Measurements from ENCODE around the gene MCAT.

MCAT gene

GRCh38 chr22:43171019-43171491 is 27.9 kb upstream of the MCAT start:
- Histone ChIP-seq H3K9ac (ENCODE audit: low read length) (no peak overlapping the region), H3K36me3 (ENCODE audit: control insufficient read depth, insufficient read depth, low read length, severe bottlenecking) (peaks cover 52% of the 10 kb centered on the region), H3K4me1 (ENCODE audit: control insufficient read depth, insufficient read depth, low read length) (peaks cover 11% of the 10 kb centered on the region), H3K4me3 (ENCODE audit: low read length) (no peak overlapping the region), H3K9me3 (ENCODE audit: control insufficient read depth, low read length) (no peaks in the 10 kb centered on the region), H3K27me3 (replicated peaks; ENCODE audit: control insufficient read depth, insufficient read depth, low read length) (no peaks in the 10 kb centered on the region)
- no peak for DNase-seq (ENCODE audit: low read depth)

- DNase-seq (ENCODE audit: low read depth): no peak
Observed at GRCh38 chr22:43170131-43170480, 26.9 kb upstream of the MCAT start.

GRCh38 chr22:43169310-43170130 is 26.3 kb upstream of the MCAT start:
- Histone ChIP-seq H3K9ac (ENCODE audit: low read length) (no peak overlapping the region), H3K36me3 (ENCODE audit: control insufficient read depth, insufficient read depth, low read length, severe bottlenecking) (peaks cover 41% of the 10 kb centered on the region), H3K4me1 (ENCODE audit: control insufficient read depth, insufficient read depth, low read length) (peaks cover 11% of the 10 kb centered on the region), H3K4me3 (ENCODE audit: low read length) (no peak overlapping the region), H3K27me3 (replicated peaks; ENCODE audit: control insufficient read depth, insufficient read depth, low read length) (no peaks in the 10 kb centered on the region), H3K9me3 (ENCODE audit: control insufficient read depth, low read length) (no peaks in the 10 kb centered on the region)
- no peak for DNase-seq (ENCODE audit: low read depth)

More at GRCh38 chr22:43170131-43170480, 26.9 kb upstream of the MCAT start:
- Histone ChIP-seq H3K4me3 (ENCODE audit: low read length) (no peak overlapping the region), H3K27me3 (replicated peaks; ENCODE audit: control insufficient read depth, insufficient read depth, low read length) (no peaks in the 10 kb centered on the region), H3K4me1 (ENCODE audit: control insufficient read depth, insufficient read depth, low read length) (peaks cover 11% of the 10 kb centered on the region), H3K36me3 (ENCODE audit: control insufficient read depth, insufficient read depth, low read length, severe bottlenecking) (peaks cover 45% of the 10 kb centered on the region), H3K9me3 (ENCODE audit: control insufficient read depth, low read length) (no peaks in the 10 kb centered on the region), H3K9ac (ENCODE audit: low read length) (no peak overlapping the region)

GRCh38 chr22:43168471-43169309 is 25.5 kb upstream of the MCAT start:
- no peaks in the 10 kb centered on the region for H3K27me3 ChIP-seq (replicated peaks; ENCODE audit: control insufficient read depth, insufficient read depth, low read length)
- H3K9me3 ChIP-seq (ENCODE audit: control insufficient read depth, low read length): no peaks in the 10 kb centered on the region
- peak overlapping the region; percentile 31 for H3K9ac ChIP-seq (ENCODE audit: low read length)
- no peak overlapping the region for H3K4me3 ChIP-seq (ENCODE audit: low read length)
- H3K36me3 ChIP-seq (ENCODE audit: control insufficient read depth, insufficient read depth, low read length, severe bottlenecking): peaks cover 33% of the 10 kb centered on the region
- peak; percentile 91 for DNase-seq (ENCODE audit: low read depth)
- H3K4me1 ChIP-seq (ENCODE audit: control insufficient read depth, insufficient read depth, low read length): peaks cover 17% of the 10 kb centered on the region

GRCh38 chr22:43167001-43167589 is 23.9 kb upstream of the MCAT start:
- Histone ChIP-seq H3K9ac (ENCODE audit: low read length) (no peak overlapping the region), H3K36me3 (ENCODE audit: control insufficient read depth, insufficient read depth, low read length, severe bottlenecking) (peaks cover 30% of the 10 kb centered on the region), H3K4me1 (ENCODE audit: control insufficient read depth, insufficient read depth, low read length) (peaks cover 24% of the 10 kb centered on the region), H3K4me3 (ENCODE audit: low read length) (no peak overlapping the region), H3K9me3 (ENCODE audit: control insufficient read depth, low read length) (no peaks in the 10 kb centered on the region), H3K27me3 (replicated peaks; ENCODE audit: control insufficient read depth, insufficient read depth, low read length) (no peaks in the 10 kb centered on the region)
- no peak for DNase-seq (ENCODE audit: low read depth)

- Histone ChIP-seq H3K27me3 (replicated peaks; ENCODE audit: control insufficient read depth, insufficient read depth, low read length) (no peaks in the 10 kb centered on the region), H3K9ac (ENCODE audit: low read length) (no peak overlapping the region), H3K4me3 (ENCODE audit: low read length) (no peak overlapping the region), H3K4me1 (ENCODE audit: control insufficient read depth, insufficient read depth, low read length) (peaks cover 24% of the 10 kb centered on the region), H3K9me3 (ENCODE audit: control insufficient read depth, low read length) (no peaks in the 10 kb centered on the region), H3K36me3 (ENCODE audit: control insufficient read depth, insufficient read depth, low read length, severe bottlenecking) (peaks cover 22% of the 10 kb centered on the region)
- DNase-seq (ENCODE audit: low read depth): no peak
Observed at GRCh38 chr22:43166132-43166930, 23.1 kb upstream of the MCAT start.

GRCh38 chr22:43164636-43165035 is 21.4 kb upstream of the MCAT start:
- H3K9me3 ChIP-seq (ENCODE audit: control insufficient read depth, low read length): no peaks in the 10 kb centered on the region
- no peak overlapping the region for H3K9ac ChIP-seq (ENCODE audit: low read length)
- no peak overlapping the region for H3K4me3 ChIP-seq (ENCODE audit: low read length)
- H3K4me1 ChIP-seq (ENCODE audit: control insufficient read depth, insufficient read depth, low read length): peaks cover 29% of the 10 kb centered on the region
- peaks cover 15% of the 10 kb centered on the region for H3K36me3 ChIP-seq (ENCODE audit: control insufficient read depth, insufficient read depth, low read length, severe bottlenecking)
- no peaks in the 10 kb centered on the region for H3K27me3 ChIP-seq (replicated peaks; ENCODE audit: control insufficient read depth, insufficient read depth, low read length)
- DNase-seq (ENCODE audit: low read depth): no peak

- peaks cover 34% of the 10 kb centered on the region for H3K4me1 ChIP-seq (ENCODE audit: control insufficient read depth, insufficient read depth, low read length)
- no peaks in the 10 kb centered on the region for H3K9me3 ChIP-seq (ENCODE audit: control insufficient read depth, low read length)
- DNase-seq (ENCODE audit: low read depth): no peak
- peak overlapping the region; percentile 32 for H3K9ac ChIP-seq (ENCODE audit: low read length)
- no peak overlapping the region for H3K4me3 ChIP-seq (ENCODE audit: low read length)
- peaks cover 15% of the 10 kb centered on the region for H3K36me3 ChIP-seq (ENCODE audit: control insufficient read depth, insufficient read depth, low read length, severe bottlenecking)
- H3K27me3 ChIP-seq (replicated peaks; ENCODE audit: control insufficient read depth, insufficient read depth, low read length): no peaks in the 10 kb centered on the region
Observed at GRCh38 chr22:43163241-43163795, 20.1 kb upstream of the MCAT start.

GRCh38 chr22:43162412-43163150 is 19.4 kb upstream of the MCAT start:
- no peaks in the 10 kb centered on the region for H3K27me3 ChIP-seq (replicated peaks; ENCODE audit: control insufficient read depth, insufficient read depth, low read length)
- peaks cover 15% of the 10 kb centered on the region for H3K36me3 ChIP-seq (ENCODE audit: control insufficient read depth, insufficient read depth, low read length, severe bottlenecking)
- H3K4me3 ChIP-seq (ENCODE audit: low read length): no peak overlapping the region
- no peak for DNase-seq (ENCODE audit: low read depth)
- no peak overlapping the region for H3K9ac ChIP-seq (ENCODE audit: low read length)
- H3K9me3 ChIP-seq (ENCODE audit: control insufficient read depth, low read length): no peaks in the 10 kb centered on the region
- H3K4me1 ChIP-seq (ENCODE audit: control insufficient read depth, insufficient read depth, low read length): peaks cover 39% of the 10 kb centered on the region

- no peak overlapping the region for H3K9ac ChIP-seq (ENCODE audit: low read length)
- H3K9me3 ChIP-seq (ENCODE audit: control insufficient read depth, low read length): no peaks in the 10 kb centered on the region
- H3K27me3 ChIP-seq (replicated peaks; ENCODE audit: control insufficient read depth, insufficient read depth, low read length): no peaks in the 10 kb centered on the region
Observed at GRCh38 chr22:43160497-43161126, 17.4 kb upstream of the MCAT start.

More at GRCh38 chr22:43160497-43161126, 17.4 kb upstream of the MCAT start:
- no peak for DNase-seq (ENCODE audit: low read depth)
- H3K4me1 ChIP-seq (ENCODE audit: control insufficient read depth, insufficient read depth, low read length): peaks cover 43% of the 10 kb centered on the region
- peaks cover 15% of the 10 kb centered on the region for H3K36me3 ChIP-seq (ENCODE audit: control insufficient read depth, insufficient read depth, low read length, severe bottlenecking)
- H3K4me3 ChIP-seq (ENCODE audit: low read length): no peak overlapping the region
